Esophagus muscularis mucosa (tissue), 3 donors: ENCODE results near the gene NCEH1.

Experiments used
- POLR2AphosphoS5 ChIP-seq, 2 donors: sonication (generic); formaldehyde crosslinking; IDR thresholded peaks; one replicate each; pipeline ENCODE4 v1.6.1; 2017; ENCODE audit warnings: antibody characterized with exemption in 2 of 2
- TF ChIP-seq, protein P1 (sequence below), 3 experiments: fragments of 200-600 bp in 2 of 3; fragments of 450-650 bp in 1 of 3; sonication (generic) in 2 of 3; IDR thresholded peaks; one replicate each; pipeline ENCODE4 v1.5.1; 2017 to 2019; ENCODE audit warnings: antibody characterized with exemption in 3 of 3, mild to moderate bottlenecking in 2 of 3, moderate library complexity in 1 of 3

GRCh38 chr3:172699031-172699430 is 11.8 kb downstream of the NCEH1 start:
- TF ChIP-seq, protein P1, sequence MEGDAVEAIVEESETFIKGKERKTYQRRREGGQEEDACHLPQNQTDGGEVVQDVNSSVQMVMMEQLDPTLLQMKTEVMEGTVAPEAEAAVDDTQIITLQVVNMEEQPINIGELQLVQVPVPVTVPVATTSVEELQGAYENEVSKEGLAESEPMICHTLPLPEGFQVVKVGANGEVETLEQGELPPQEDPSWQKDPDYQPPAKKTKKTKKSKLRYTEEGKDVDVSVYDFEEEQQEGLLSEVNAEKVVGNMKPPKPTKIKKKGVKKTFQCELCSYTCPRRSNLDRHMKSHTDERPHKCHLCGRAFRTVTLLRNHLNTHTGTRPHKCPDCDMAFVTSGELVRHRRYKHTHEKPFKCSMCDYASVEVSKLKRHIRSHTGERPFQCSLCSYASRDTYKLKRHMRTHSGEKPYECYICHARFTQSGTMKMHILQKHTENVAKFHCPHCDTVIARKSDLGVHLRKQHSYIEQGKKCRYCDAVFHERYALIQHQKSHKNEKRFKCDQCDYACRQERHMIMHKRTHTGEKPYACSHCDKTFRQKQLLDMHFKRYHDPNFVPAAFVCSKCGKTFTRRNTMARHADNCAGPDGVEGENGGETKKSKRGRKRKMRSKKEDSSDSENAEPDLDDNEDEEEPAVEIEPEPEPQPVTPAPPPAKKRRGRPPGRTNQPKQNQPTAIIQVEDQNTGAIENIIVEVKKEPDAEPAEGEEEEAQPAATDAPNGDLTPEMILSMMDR (IDR thresholded peaks at IDR 0.05), result no peak
- no peak for TF ChIP-seq POLR2AphosphoS5 (IDR thresholded peaks at IDR 0.05)
